HG02642 (cell line): ENCODE measurements around the gene SP1.
"Not testable (repeated sequence)": the region's sequence is repeated elsewhere in the genome, so short reads cannot be mapped to it uniquely, and the experiment has no call there.

ENCODE experiments used
- ATAC-seq: cut with Tn5 transposase; IDR thresholded peaks from one replicate; pipeline ENCODE4 v1.9.1; 2021; ENCODE audit warnings: mild to moderate bottlenecking; ENCODE audit not compliant: unreplicated experiment, poor library complexity

SP1 gene

GRCh38 chr12:53380104-53380793, at the start of gene SP1:
SP1 (plus strand) TSS chr12:53380176; CDS start chr12:53380292, 116 bp downstream.
- ATAC-seq: peak; percentile 56

- ATAC-seq: no peak
These were observed 49.3 kb upstream of the SP1 start for GRCh38 chr12:53330671-53331070.

GRCh38 chr12:53332339-53332738, 47.6 kb upstream of the SP1 start:
- not testable (repeated sequence) for ATAC-seq

- ATAC-seq: no peak
These were observed 47.2 kb upstream of the SP1 start for GRCh38 chr12:53332744-53333143.

- ATAC-seq: no peak
These were observed 46.7 kb upstream of the SP1 start for GRCh38 chr12:53333289-53333688.

GRCh38 chr12:53333845-53334244, 46.1 kb upstream of the SP1 start:
- ATAC-seq: no peak

GRCh38 chr12:53334822-53335221, 45.2 kb upstream of the SP1 start:
- no peak for ATAC-seq

GRCh38 chr12:53336181-53336681, 43.7 kb upstream of the SP1 start, which contains the start of gene SP7:
SP7 (minus strand) TSS chr12:53336354; CDS start chr12:53335646, 708 bp downstream.
- no peak for ATAC-seq

- ATAC-seq: no peak
These were observed 42.0 kb upstream of the SP1 start for GRCh38 chr12:53338017-53338416.

GRCh38 chr12:53338916-53339315, 41.1 kb upstream of the SP1 start:
- no peak for ATAC-seq

- no peak for ATAC-seq
These were observed 39.6 kb upstream of the SP1 start for GRCh38 chr12:53340398-53340797.

- ATAC-seq: no peak
These were observed 36.5 kb upstream of the SP1 start for GRCh38 chr12:53343449-53343848.

GRCh38 chr12:53343969-53344368, 36.0 kb upstream of the SP1 start:
- no peak for ATAC-seq

GRCh38 chr12:53344487-53344823, 35.5 kb upstream of the SP1 start:
- ATAC-seq: no peak

- ATAC-seq: peak; percentile 60
These were observed 35.0 kb upstream of the SP1 start for GRCh38 chr12:53344824-53345485.

GRCh38 chr12:53345486-53346188, 34.3 kb upstream of the SP1 start:
- ATAC-seq: no peak

GRCh38 chr12:53346491-53346890, 33.5 kb upstream of the SP1 start:
- ATAC-seq: no peak

- no peak for ATAC-seq
These were observed 32.1 kb upstream of the SP1 start for GRCh38 chr12:53347905-53348304.

- peak; percentile 81 for ATAC-seq
These were observed 27.4 kb upstream of the SP1 start for GRCh38 chr12:53352331-53353256.

- no peak for ATAC-seq
These were observed 26.7 kb upstream of the SP1 start for GRCh38 chr12:53353257-53353655.
